T-cell (primary cell): ENCODE measurements around the gene UBL4A. TPM values are rescaled to one million over a fixed set of nuclear protein-coding genes. Genes with fewer than 3 reads are reported as not detected.
A peak's percentile ranks its signal among the peaks of the same experiment; 100 is the strongest.

Experiments used
- ATAC-seq, 4 experiments: fragments of 200-7000 bp in 3 of 4; fragments of 150-1000 bp in 1 of 4; cut with Tn5 transposase; replicated peaks in 1 of 4; 1 replicate in 3 of 4; 2 replicates in 1 of 4; pipeline ENCODE4 v1.10.0; 2021; ENCODE audit warnings: moderate library complexity in 3 of 4, mild to moderate bottlenecking in 2 of 4, moderate number of reproducible peaks in 1 of 4
- CTCF ChIA-PET, 2 donors: fragments of 300-600 bp; sonication (Branson Sonifier 250); formaldehyde crosslinking; loops; one replicate each; lab custom pipeline; 2022; ENCODE audit warnings: antibody characterized with exemption in 2 of 2; lab: Charles Lee
- POLR2A ChIA-PET, 2 donors: fragments of 300-600 bp; sonication (Branson Sonifier 250); formaldehyde crosslinking; loops; one replicate each; lab custom pipeline; 2022; ENCODE audit warnings: antibody characterized with exemption in 2 of 2; lab: Charles Lee
- DNase-seq, 35 experiments: peaks; one replicate each; pipeline versions ENCODE4 v3.0.0 to v3.0.0-alpha.2; 2013 to 2023
- H3K27ac ChIP-seq: one replicate; pipeline ENCODE4 v1.5.1; 2013; ENCODE audit warnings: low read length
- H3K27me3 ChIP-seq, 2 experiments: replicated peaks in 1 of 2; 1 replicate in 1 of 2; 2 replicates in 1 of 2; pipeline versions ENCODE4 v1.6.1 to v1.7.0; 2013; ENCODE audit warnings: low read length in 1 of 2, mixed read lengths in 1 of 2; ENCODE audit not compliant: control insufficient read depth in 2 of 2, insufficient read depth in 2 of 2; ENCODE audit errors: extremely low read depth in 1 of 2
- H3K36me3 ChIP-seq, 2 donors: 1 replicate in 1 of 2; 2 replicates in 1 of 2; pipeline versions ENCODE4 v1.6.1 to v1.7.0; 2013; ENCODE audit warnings: low read length in 1 of 2; ENCODE audit not compliant: control insufficient read depth in 2 of 2, insufficient read depth in 1 of 2; ENCODE audit errors: extremely low read depth in 1 of 2
- H3K4me1 ChIP-seq, 2 experiments: 1 replicate in 1 of 2; 2 replicates in 1 of 2; pipeline versions ENCODE4 v1.6.1 to v1.7.0; 2013; ENCODE audit warnings: low read length in 2 of 2, mixed read lengths in 1 of 2; ENCODE audit not compliant: insufficient read depth in 2 of 2, control insufficient read depth in 1 of 2; ENCODE audit errors: extremely low read depth in 1 of 2
- H3K4me3 ChIP-seq, 2 donors: 1 replicate in 1 of 2; 2 replicates in 1 of 2; pipeline versions ENCODE4 v1.5.1 to v1.7.0; 2013; ENCODE audit warnings: mild to moderate bottlenecking in 2 of 2, low read length in 1 of 2, moderate library complexity in 1 of 2; ENCODE audit not compliant: control insufficient read depth in 1 of 2; ENCODE audit errors: extremely low read depth in 1 of 2
- H3K9me3 ChIP-seq: 2 replicates; pipeline ENCODE4 v1.7.0; 2013
- H3K27ac Mint-ChIP-seq, 2 donors: one replicate each; pipeline ENCODE4 v1.8.0; 2020 to 2021; ENCODE audit warnings: mild to moderate bottlenecking in 2 of 2, mixed read lengths in 2 of 2
- H3K27me3 Mint-ChIP-seq, 2 donors: one replicate each; pipeline ENCODE4 v1.8.0; 2021 to 2022; ENCODE audit warnings: mixed read lengths in 2 of 2
- H3K36me3 Mint-ChIP-seq: one replicate; pipeline ENCODE4 v1.8.0; 2021; ENCODE audit warnings: mixed read lengths
- H3K4me1 Mint-ChIP-seq, 3 donors: one replicate each; pipeline ENCODE4 v1.8.0; 2020 to 2022; ENCODE audit warnings: mixed read lengths in 3 of 3, mild to moderate bottlenecking in 1 of 3
- H3K4me3 Mint-ChIP-seq, 3 donors: one replicate each; pipeline ENCODE4 v1.8.0; 2020 to 2022; ENCODE audit warnings: mild to moderate bottlenecking in 3 of 3, mixed read lengths in 3 of 3, moderate library complexity in 3 of 3
- H3K9me3 Mint-ChIP-seq, 3 donors: one replicate each; pipeline ENCODE4 v1.8.0; 2020 to 2022; ENCODE audit warnings: mixed read lengths in 3 of 3
- WGBS: methylation state at CpG from one replicate; pipeline ENCODE4 v1.1.5; 2013; ENCODE audit warnings: missing lambda C conversion rate; ENCODE audit not compliant: insufficient coverage; 5-methylcytosine and 5-hydroxymethylcytosine counted together
- total RNA-seq, 35 experiments: library from RNA in 6 of 35; stranded (reverse) in 6 of 35; fragments of 120-200 nt in 1 of 35; gene quantifications; one replicate each; pipeline versions ENCODE4 v1.2.1 to v1.2.4 and lab custom pipeline; 2013 to 2026

Gene UBL4A
- total RNA-seq, 5 donors from 2014 or later (not counting 1 experiment from before 2014, with no cell fraction given): 13.1 to 44.1 (median 39.6) TPM

- CTCF ChIA-PET: no interaction called here
- Histone ChIP-seq H3K36me3 (peaks cover 0 to 23% of the 10 kb centered on the region in 2 donors), H3K9me3 (no peaks in the 10 kb centered on the region), H3K27me3 (no peaks in the 10 kb centered on the region), H3K4me3 (no peak overlapping the region), H3K27ac (peak overlapping the region; percentile 12), H3K4me1 (peaks cover 0 to 62% of the 10 kb centered on the region in 2 experiments)
- ATAC-seq (no peak), DNase-seq (peak in 1 of 35 experiments; percentile 29)
- H3K9me3 Mint-ChIP-seq: no peaks in the 10 kb centered on the region
- no peaks in the 10 kb centered on the region for H3K27me3 Mint-ChIP-seq
- WGBS: 20% methylated on average over 1 of the region's 11 CpGs
- no peaks in the 10 kb centered on the region for H3K36me3 Mint-ChIP-seq
- POLR2A ChIA-PET: no interaction called here
- H3K4me1 Mint-ChIP-seq: peaks cover 23 to 44% (median 26%) of the 10 kb centered on the region in 3 donors
- H3K27ac Mint-ChIP-seq: peak overlapping the region; percentile 72 to 79
- H3K4me3 Mint-ChIP-seq: no peak overlapping the region
Observed at GRCh38 chrX:154441564-154441963, 44.9 kb downstream of the UBL4A start.

- no peaks in the 10 kb centered on the region for H3K9me3 Mint-ChIP-seq
- H3K4me1 Mint-ChIP-seq: peaks cover 28 to 45% (median 30%) of the 10 kb centered on the region in 3 donors
- DNase-seq: no peak
- no peak overlapping the region for H3K4me3 ChIP-seq
- no peaks in the 10 kb centered on the region for H3K27me3 ChIP-seq
- peaks cover 3% of the 10 kb centered on the region for H3K36me3 Mint-ChIP-seq
- peak overlapping the region; percentile 39 to 66 for H3K27ac Mint-ChIP-seq
- H3K9me3 ChIP-seq: no peaks in the 10 kb centered on the region
- H3K36me3 ChIP-seq: peaks cover 0 to 23% of the 10 kb centered on the region in 2 donors
- ATAC-seq: no peak
- H3K4me3 Mint-ChIP-seq: peak overlapping the region in 1 of 3 donors; percentile 17
- 90% methylated on average over 4 of the region's 17 CpGs for WGBS
- POLR2A ChIA-PET: no interaction called here
- H3K4me1 ChIP-seq: peaks cover 0 to 68% of the 10 kb centered on the region in 2 experiments
- CTCF ChIA-PET: interaction anchor here in 1 of 2 donors (0.6 kb wide), 1 partner anchor 42 kb away, joined by 4 read pairs; no protein-coding TSS in a partner anchor
- H3K27me3 Mint-ChIP-seq: no peaks in the 10 kb centered on the region
- no peak overlapping the region for H3K27ac ChIP-seq
Observed at GRCh38 chrX:154440623-154441357, 45.6 kb downstream of the UBL4A start.

DNA sequence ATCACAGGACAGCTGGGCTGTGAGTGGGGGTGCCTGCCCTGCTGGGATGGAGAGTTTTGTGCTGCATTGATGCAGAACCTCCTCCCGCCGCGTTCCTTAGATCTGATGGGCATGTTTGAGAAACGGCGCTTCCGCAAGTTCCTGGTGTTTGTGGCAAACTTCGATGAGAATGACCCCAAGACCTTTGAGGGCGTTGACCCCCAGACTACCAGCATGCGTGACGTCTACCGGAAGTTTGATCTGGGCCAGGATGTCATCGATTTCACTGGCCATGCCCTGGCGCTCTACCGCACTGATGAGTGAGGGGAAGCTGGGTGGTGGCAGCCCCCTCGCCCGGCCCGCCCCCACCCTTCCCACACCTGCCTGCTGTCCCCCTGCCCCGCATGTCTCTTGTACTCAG, 46.6 kb downstream of the UBL4A start:
- ChIA-PET POLR2A (no interaction called here), CTCF (no interaction called here)
- H3K4me3 ChIP-seq: no peak overlapping the region
- 98% methylated on average over 8 of the region's 18 CpGs for WGBS
- peaks cover 0 to 29% of the 10 kb centered on the region in 2 donors for H3K36me3 ChIP-seq
- Mint-ChIP-seq H3K27ac (peak overlapping the region in 1 of 2 donors; percentile 66), H3K27me3 (no peaks in the 10 kb centered on the region), H3K36me3 (peaks cover 3% of the 10 kb centered on the region), H3K4me1 (peaks cover 28 to 43% (median 30%) of the 10 kb centered on the region in 3 donors), H3K9me3 (no peaks in the 10 kb centered on the region), H3K4me3 (no peak overlapping the region)
- DNase-seq (no peak), ATAC-seq (no peak)
- no peak overlapping the region for H3K27ac ChIP-seq
- no peaks in the 10 kb centered on the region for H3K27me3 ChIP-seq
- H3K9me3 ChIP-seq: no peaks in the 10 kb centered on the region
- H3K4me1 ChIP-seq: peaks cover 0 to 59% of the 10 kb centered on the region in 2 experiments

DNA sequence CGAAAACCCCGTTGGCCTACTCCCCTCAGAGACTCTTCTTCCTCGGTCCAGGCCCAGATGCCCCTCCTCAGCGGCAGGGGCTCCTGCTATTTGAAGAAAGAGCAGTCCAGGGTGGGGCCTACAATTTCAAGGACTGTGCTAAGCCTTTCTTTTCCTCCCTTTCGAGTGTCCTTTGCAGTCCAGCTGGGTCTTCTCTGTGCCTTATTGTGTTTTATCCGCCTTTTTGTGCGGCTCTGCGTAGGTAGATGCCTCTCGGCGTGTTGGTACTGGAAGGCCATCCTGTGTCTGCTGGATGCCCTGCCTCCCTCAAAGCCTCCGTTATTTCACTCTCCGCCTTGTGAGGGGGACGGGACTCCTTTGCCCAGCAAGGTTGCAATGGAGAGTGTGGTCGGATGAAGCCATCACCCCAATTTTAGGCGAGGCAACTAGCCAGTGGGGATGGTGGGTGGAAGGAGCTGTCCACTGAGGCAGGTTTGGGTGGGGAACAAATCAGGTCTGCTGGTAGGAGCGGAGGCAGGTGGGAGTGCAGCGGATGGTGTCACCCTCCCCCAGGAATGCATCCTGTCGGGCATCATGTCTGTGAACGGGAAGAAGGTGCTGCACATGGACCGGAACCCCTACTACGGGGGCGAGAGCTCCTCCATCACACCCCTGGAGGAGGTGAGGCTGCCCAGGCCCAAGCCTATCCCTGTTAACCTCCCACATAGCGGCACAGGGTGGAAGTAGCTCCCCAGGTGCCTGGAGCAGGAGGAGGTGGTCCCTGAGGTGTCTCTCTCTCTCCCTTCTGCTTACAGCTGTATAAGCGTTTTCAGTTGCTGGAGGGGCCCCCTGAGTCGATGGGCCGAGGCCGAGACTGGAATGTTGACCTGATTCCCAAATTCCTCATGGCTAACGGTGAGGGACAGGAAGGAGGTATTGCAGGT, 48.2 kb downstream of the UBL4A start:
- H3K27ac Mint-ChIP-seq: peak overlapping the region; percentile 78 to 87
- peak overlapping the region; percentile 81 to 85 (median 81) for H3K4me3 Mint-ChIP-seq
- ChIA-PET POLR2A (interaction anchor here in 1 of 2 donors (0.5 kb wide), 1 partner anchor 49 kb away, joined by 3 read pairs; no protein-coding TSS in a partner anchor), CTCF (no interaction called here)
- Histone ChIP-seq H3K4me3 (peak overlapping the region; percentile 50 to 59), H3K27me3 (no peaks in the 10 kb centered on the region), H3K36me3 (peaks cover 0 to 33% of the 10 kb centered on the region in 2 donors), H3K9me3 (no peaks in the 10 kb centered on the region), H3K27ac (peak overlapping the region; percentile 38), H3K4me1 (peaks cover 0 to 49% of the 10 kb centered on the region in 2 experiments)
- no peak for DNase-seq
- ATAC-seq: no peak
- peaks cover 7% of the 10 kb centered on the region for H3K36me3 Mint-ChIP-seq
- no peaks in the 10 kb centered on the region for H3K9me3 Mint-ChIP-seq
- peaks cover 0 to under 1% of the 10 kb centered on the region in 2 donors for H3K27me3 Mint-ChIP-seq
- H3K4me1 Mint-ChIP-seq: peaks cover 25 to 38% (median 25%) of the 10 kb centered on the region in 3 donors
- 27% methylated on average over 2 of the region's 28 CpGs for WGBS

GRCh38 chrX:154436983-154437752, 49.2 kb downstream of the UBL4A start, which contains the start of gene GDI1:
Gene GDI1 (plus strand): TSS chrX:154437154. CDS start chrX:154437255, 101 bp downstream.
- peaks cover 8% of the 10 kb centered on the region for H3K36me3 Mint-ChIP-seq

More at GRCh38 chrX:154436983-154437752, 49.2 kb downstream of the UBL4A start, which contains the start of gene GDI1:
- Histone ChIP-seq H3K27ac (peak within 1 kb of the TSS; percentile 73), H3K27me3 (no peaks in the 10 kb centered on the region), H3K36me3 (peaks cover 0 to 34% of the 10 kb centered on the region in 2 donors), H3K4me3 (peak within 1 kb of the TSS; percentile 50 to 59), H3K4me1 (peaks cover 0 to 44% of the 10 kb centered on the region in 2 experiments), H3K9me3 (no peaks in the 10 kb centered on the region)
- ATAC-seq: peak; percentile 60 to 71 (median 66)
- peaks cover 0 to 4% of the 10 kb centered on the region in 2 donors for H3K27me3 Mint-ChIP-seq
- peak within 1 kb of the TSS; percentile 87 to 90 for H3K27ac Mint-ChIP-seq
- DNase-seq: peak in 27 of 35 experiments; percentile 20 to 76 (median 37)
- under 1% methylated on average over 30 of the region's 93 CpGs for WGBS
- ChIA-PET CTCF (no interaction called here), POLR2A (interaction anchor here in 1 of 2 donors (0.6 kb wide), 1 partner anchor 1104 kb away, joined by 3 read pairs; no protein-coding TSS in a partner anchor)
- H3K9me3 Mint-ChIP-seq: no peaks in the 10 kb centered on the region
- peak within 1 kb of the TSS; percentile 81 to 85 (median 81) for H3K4me3 Mint-ChIP-seq
- H3K4me1 Mint-ChIP-seq: peaks cover 23 to 35% (median 25%) of the 10 kb centered on the region in 3 donors
